ENCODE results near the gene ANG. TPM values are rescaled to one million over a fixed set of nuclear protein-coding genes. Genes with fewer than 3 reads are reported as not detected.
A peak's percentile ranks its signal among the peaks of the same experiment; 100 is the strongest.

Gene ANG
- total RNA-seq, 1 donor from 2014 or later = 29.3 TPM

DNA sequence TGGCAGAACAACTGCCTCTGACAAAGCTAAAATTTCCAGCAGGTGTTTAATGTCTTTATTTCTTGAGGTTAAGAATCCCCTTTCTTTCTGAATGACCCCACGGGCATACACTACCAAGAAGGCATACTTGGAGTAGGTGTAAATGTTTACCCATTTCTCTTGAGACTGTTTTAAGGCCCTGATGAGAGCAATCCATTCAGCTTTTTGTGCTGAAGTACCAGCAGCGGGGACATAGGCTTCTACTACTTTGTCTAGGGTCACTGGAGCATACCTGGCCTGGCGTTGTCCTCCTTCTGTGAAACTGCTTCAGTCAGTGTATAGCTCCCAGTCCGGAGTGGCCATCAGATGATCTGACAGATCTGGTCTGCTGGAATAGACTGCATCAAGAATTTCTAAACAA lies 22.7 kb downstream of the ANG start:
- Histone ChIP-seq H3K36me3 (no peaks in the 10 kb centered on the region), H3K4me3 (no peak overlapping the region), H3K27ac (peak overlapping the region; percentile 58), H3K27me3 (ENCODE audit: low read depth) (no peaks in the 10 kb centered on the region), H3K4me1 (peaks cover 40% of the 10 kb centered on the region), H3K9me3 (no peaks in the 10 kb centered on the region)
- intact Hi-C loops (cut with DNase I) = no loop called here
- DNase-seq (no peak), ATAC-seq (peak; percentile 73 to 77)
- TF ChIP-seq, protein P1, sequence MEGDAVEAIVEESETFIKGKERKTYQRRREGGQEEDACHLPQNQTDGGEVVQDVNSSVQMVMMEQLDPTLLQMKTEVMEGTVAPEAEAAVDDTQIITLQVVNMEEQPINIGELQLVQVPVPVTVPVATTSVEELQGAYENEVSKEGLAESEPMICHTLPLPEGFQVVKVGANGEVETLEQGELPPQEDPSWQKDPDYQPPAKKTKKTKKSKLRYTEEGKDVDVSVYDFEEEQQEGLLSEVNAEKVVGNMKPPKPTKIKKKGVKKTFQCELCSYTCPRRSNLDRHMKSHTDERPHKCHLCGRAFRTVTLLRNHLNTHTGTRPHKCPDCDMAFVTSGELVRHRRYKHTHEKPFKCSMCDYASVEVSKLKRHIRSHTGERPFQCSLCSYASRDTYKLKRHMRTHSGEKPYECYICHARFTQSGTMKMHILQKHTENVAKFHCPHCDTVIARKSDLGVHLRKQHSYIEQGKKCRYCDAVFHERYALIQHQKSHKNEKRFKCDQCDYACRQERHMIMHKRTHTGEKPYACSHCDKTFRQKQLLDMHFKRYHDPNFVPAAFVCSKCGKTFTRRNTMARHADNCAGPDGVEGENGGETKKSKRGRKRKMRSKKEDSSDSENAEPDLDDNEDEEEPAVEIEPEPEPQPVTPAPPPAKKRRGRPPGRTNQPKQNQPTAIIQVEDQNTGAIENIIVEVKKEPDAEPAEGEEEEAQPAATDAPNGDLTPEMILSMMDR (IDR thresholded peaks at IDR 0.05) = no peak

DNA sequence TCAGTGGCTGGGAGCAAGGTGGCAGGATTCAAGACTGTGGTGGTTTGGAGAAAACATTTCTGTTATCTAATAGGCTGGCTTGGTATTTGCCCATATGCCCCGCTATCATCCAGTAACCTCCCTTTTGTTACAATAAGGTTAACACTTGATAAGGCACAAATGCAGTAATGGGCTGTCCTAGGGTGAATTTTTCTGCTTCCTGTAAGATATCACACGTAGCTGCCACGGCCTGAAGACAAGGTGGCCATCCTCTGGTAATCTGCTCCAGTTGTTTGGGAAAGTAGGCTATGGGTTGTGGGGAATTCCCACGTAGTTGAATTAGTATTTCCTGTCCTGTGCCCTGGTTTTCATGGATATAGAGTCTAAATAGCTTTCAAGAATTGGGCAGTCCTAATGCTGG lies 23.1 kb downstream of the ANG start:
- no peak for ATAC-seq
- Histone ChIP-seq H3K27me3 (ENCODE audit: low read depth) (no peaks in the 10 kb centered on the region), H3K4me1 (peaks cover 39% of the 10 kb centered on the region), H3K36me3 (no peaks in the 10 kb centered on the region), H3K4me3 (no peak overlapping the region), H3K9me3 (no peaks in the 10 kb centered on the region), H3K27ac (peak overlapping the region; percentile 58)
- TF ChIP-seq, protein P1 (IDR thresholded peaks at IDR 0.05) = no peak
- intact Hi-C loops (cut with DNase I) = no loop called here
- DNase-seq = no peak

DNA sequence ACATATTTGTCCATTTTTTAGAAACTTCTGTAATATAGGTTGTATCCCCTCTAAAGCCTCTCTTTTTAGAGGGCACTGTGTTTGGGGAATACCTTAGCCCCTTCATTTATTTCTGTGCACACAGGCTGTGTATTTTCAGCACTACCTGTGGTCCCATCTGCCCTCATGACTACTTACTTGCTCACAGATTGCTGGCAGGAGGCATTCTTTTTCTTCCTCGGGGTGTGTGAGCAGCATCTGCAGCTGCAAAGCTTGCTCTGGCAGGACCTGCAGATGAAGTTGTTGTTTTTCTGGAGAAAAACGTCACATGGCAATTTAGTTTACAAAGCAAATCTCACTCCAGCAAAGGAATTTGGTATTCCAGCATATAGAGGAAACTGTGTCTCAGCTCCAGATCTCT lies 24.3 kb downstream of the ANG start:
- TF ChIP-seq, protein P1 (IDR thresholded peaks at IDR 0.05) = no peak
- Histone ChIP-seq H3K9me3 (no peaks in the 10 kb centered on the region), H3K4me3 (no peak overlapping the region), H3K36me3 (no peaks in the 10 kb centered on the region), H3K27ac (no peak overlapping the region), H3K4me1 (peaks cover 28% of the 10 kb centered on the region), H3K27me3 (ENCODE audit: low read depth) (no peaks in the 10 kb centered on the region)
- intact Hi-C loops (cut with DNase I) = no loop called here
- DNase-seq (no peak), ATAC-seq (no peak)

DNA sequence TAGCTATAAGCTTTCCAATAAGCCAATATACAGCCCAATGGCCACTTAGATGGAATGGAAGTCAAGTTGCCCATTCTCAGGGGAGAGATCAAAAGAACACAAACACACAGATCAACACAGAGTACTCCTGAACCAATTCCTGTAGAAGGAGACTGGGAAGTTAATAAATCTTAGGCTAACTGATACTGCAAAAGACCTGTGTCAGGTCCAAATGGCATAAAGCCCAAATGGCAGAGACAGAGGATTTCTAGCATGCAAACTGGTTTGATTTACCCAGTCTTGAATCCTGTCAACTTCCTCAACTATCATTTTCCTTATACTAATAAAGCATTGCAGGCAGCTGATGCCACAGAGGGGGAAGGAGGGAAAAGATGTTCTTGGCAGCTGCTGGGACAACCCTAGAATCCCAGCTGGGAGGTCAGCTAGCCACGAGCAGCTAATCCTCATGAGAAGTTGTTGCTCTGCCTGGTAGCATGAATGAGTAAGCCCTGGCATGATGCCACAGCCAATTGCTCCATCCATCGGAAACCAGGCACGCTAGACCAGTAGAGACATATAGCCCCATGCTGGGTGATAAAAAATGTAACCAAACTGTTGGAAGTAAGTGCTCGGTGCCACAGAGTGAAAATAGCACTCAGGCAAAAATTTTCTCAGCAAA lies 26.2 kb downstream of the ANG start:
- peaks cover 28% of the 10 kb centered on the region for H3K4me1 ChIP-seq
- no peaks in the 10 kb centered on the region for H3K27me3 ChIP-seq (ENCODE audit: low read depth)
- no peaks in the 10 kb centered on the region for H3K9me3 ChIP-seq
- intact Hi-C loops (cut with DNase I) = no loop called here
- DNase-seq = peak; percentile 87
- peak; percentile 80 to 85 for ATAC-seq
- TF ChIP-seq, protein P1 (IDR thresholded peaks at IDR 0.05) = no peak
- peak overlapping the region; percentile 82 for H3K27ac ChIP-seq
- no peaks in the 10 kb centered on the region for H3K36me3 ChIP-seq
- H3K4me3 ChIP-seq = no peak overlapping the region

DNA sequence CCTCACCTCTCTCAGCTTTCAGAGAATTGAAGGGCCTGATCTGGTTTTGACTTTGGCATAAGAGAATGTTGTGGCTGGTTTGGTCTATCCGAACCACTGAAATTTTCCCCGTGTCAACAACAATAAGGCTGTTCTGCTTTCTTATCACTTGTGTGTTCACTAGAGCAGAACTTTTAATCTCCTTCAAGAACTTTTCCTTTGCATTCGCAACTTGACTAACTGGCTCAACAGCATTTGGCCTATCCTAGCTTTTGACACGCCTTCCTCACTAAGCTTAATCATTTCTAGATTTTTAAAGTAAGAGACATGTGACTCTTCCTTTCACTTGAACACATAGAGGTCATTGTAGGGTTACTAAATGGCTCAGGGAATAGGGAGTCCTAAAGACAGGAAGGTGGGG lies 31.2 kb downstream of the ANG start:
- intact Hi-C loops (cut with DNase I) = no loop called here
- peaks cover 2% of the 10 kb centered on the region for H3K4me1 ChIP-seq
- no peak for DNase-seq
- peaks cover 14% of the 10 kb centered on the region for H3K27me3 ChIP-seq (ENCODE audit: low read depth)
- TF ChIP-seq, protein P1 (IDR thresholded peaks at IDR 0.05) = no peak
- ATAC-seq = peak; percentile 40 to 65
- no peaks in the 10 kb centered on the region for H3K9me3 ChIP-seq
- no peak overlapping the region for H3K4me3 ChIP-seq
- no peaks in the 10 kb centered on the region for H3K36me3 ChIP-seq
- peak overlapping the region; percentile 59 for H3K27ac ChIP-seq
